Heart left ventricle (tissue), 16 donors: ENCODE measurements around the gene VPS35L. TPM values are rescaled to one million over a fixed set of nuclear protein-coding genes. Genes with fewer than 3 reads are reported as not detected.

Source experiments
- ATAC-seq, 4 donors: fragments of 200-7000 bp; cut with Tn5 transposase; one replicate each; pipeline ENCODE4 v1.9.1; 2020 to 2022; ENCODE audit warnings: moderate library complexity in 4 of 4, mild to moderate bottlenecking in 3 of 4, moderate number of reproducible peaks in 1 of 4
- DNase-seq, 5 donors: peaks; one replicate each; pipeline ENCODE4 v3.0.0-alpha.2; 2020
- H3K27ac ChIP-seq, 12 donors: fragments of 200-600 bp; sonication (generic) in 4 of 12; one replicate each; pipeline versions ENCODE4 v1.5.0 to v1.8.0; 2016 to 2022; ENCODE audit warnings: mild to moderate bottlenecking in 2 of 12
- H3K27me3 ChIP-seq, 9 donors: fragments of 200-600 bp; sonication (generic) in 2 of 9; one replicate each; pipeline versions ENCODE4 v1.5.1 to v1.8.0; 2016 to 2022; ENCODE audit warnings: mild to moderate bottlenecking in 3 of 9
- H3K36me3 ChIP-seq, 9 donors: fragments of 200-600 bp; sonication (generic) in 2 of 9; one replicate each; pipeline versions ENCODE4 v1.5.0 to v1.8.0; 2018 to 2022; ENCODE audit warnings: mild to moderate bottlenecking in 2 of 9
- H3K4me1 ChIP-seq, 12 donors: fragments of 200-600 bp; sonication (generic) in 4 of 12; one replicate each; pipeline versions ENCODE4 v1.5.0 to v1.8.0; 2016 to 2022; ENCODE audit warnings: mild to moderate bottlenecking in 3 of 12
- H3K4me3 ChIP-seq, 12 donors: fragments of 200-600 bp; sonication (generic) in 4 of 12; one replicate each; pipeline versions ENCODE4 v1.5.0 to v1.8.0; 2017 to 2022; ENCODE audit warnings: mild to moderate bottlenecking in 9 of 12, moderate library complexity in 4 of 12
- H3K9me3 ChIP-seq, 12 donors: fragments of 200-600 bp; sonication (generic) in 4 of 12; one replicate each; pipeline versions ENCODE4 v1.5.0 to v1.8.0; 2016 to 2022; ENCODE audit warnings: mild to moderate bottlenecking in 1 of 12
- POLR2A ChIP-seq, 2 donors: fragments of 450-650 bp; IDR thresholded peaks; one replicate each; pipeline ENCODE4 v1.6.1; 2017; ENCODE audit warnings: antibody characterized with exemption in 2 of 2, mild to moderate bottlenecking in 2 of 2, moderate library complexity in 2 of 2
- WGBS, 4 donors: extraction: QIAGEN DNeasy Blood & Tissue Kit in 2 of 4; methylation state at CpG; one replicate each; pipeline versions ENCODE4 v1.1.5 to v1.1.7; 2013 to 2018; 5-methylcytosine and 5-hydroxymethylcytosine counted together
- intact Hi-C, 10 donors: fragments of 100-400 bp; cut with DNase I; formaldehyde crosslinking; loops; one replicate each; pipeline versions ENCODE4 v1.11.1 to v1.14.2; 2022
- polyA plus RNA-seq, 2 donors: library from polyadenylated mRNA; stranded (reverse); fragments of 200-250 nt; gene quantifications; one replicate each; pipeline ENCODE4 v1.2.3, GENCODE V29; 2013
- total RNA-seq, 9 donors: library from RNA; depleted of rRNA in 2 of 9; stranded (reverse); fragments of >200 nt in 2 of 9; fragmentation: NEBNext Ultra II Directional in 3 of 9; extraction: Animal tissue kit (Norgen Biotek cat#: 25700) in 3 of 9; gene quantifications; one replicate each; pipeline versions ENCODE4 v1.1.0 to v1.2.4, GENCODE V29; 2016 to 2023
- TF ChIP-seq, protein P1 (sequence below), 12 donors: fragments of 200-600 bp; sonication (generic) in 4 of 12; IDR thresholded peaks; one replicate each; pipeline versions ENCODE4 v1.5.0 to v1.8.0; 2018 to 2022; ENCODE audit warnings: antibody characterized with exemption in 12 of 12, mild to moderate bottlenecking in 5 of 12
- donor health status: ischemic (EF 13 %, LVEDD 7.1; RV severe dilation, severe dysfunction).
- donor health status: healthy with polysubstance abuse.
- donor health status: DM: no; HTN: yes; CAD: no.
- donor health status: DM: no; HTN: no; CAD: no.
- donor health status: ischemic (EF 25% LVEDD 6.9; RV normal size, moderate dysfunction).
- donor health status: ischemic (EF 25% LVEDD 5.7; RV mildly dilated, moderate dysfunction).
- donor health status: healthy.
- donor health status: DM: yes; HTN: yes; CAD: no.
- donor health status: ischemic (EF 35%, LVEDD 5.7; RV mildly dilated, moderate dysfunction).
- donor health status: nonischemic (EF 11% LVEDD 7.7; RV severe dilation, severe dysfunction).
- donor health status: DM: yes; HTN: yes; CAD: no.
- donor health status: PGD.
- donor health status: ischemic (EF 29% LVEDD 5.4; RV normal size, mild dysfunction).
- donor health status: nonischemic (EF 23%, LVEDD 6.1; RV moderate dilation, normal function).

The VPS35L gene
- total and polyA plus RNA-seq, 11 donors, result 13.7 to 47.3 (median 24.4) TPM

DNA sequence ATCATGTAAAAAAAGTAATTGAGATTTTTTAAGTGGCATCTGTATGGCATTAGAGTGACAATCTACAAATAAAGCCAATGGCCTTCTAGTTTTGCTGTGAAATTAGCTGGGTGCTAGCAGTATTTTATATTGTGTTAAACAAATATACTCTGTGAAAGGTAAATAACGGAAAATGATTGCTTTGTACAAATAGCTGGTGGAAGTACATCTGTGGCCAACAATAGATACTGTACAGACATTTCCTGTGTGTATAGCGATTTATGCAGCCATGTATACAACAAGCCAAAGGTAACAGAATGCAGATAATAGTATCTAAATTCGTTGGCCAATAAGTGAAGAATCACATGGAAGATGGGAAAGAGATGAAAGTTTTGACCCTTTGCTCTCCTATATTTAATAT is 189.2 kb downstream of the VPS35L start:
- no peaks in the 10 kb centered on the region for H3K36me3 ChIP-seq
- no peak for ATAC-seq
- 79 to 85% (median 81%) methylated on average over 3 of the region's 3 CpGs for WGBS, 4 donors
- H3K4me3 ChIP-seq, result no peak overlapping the region
- peaks cover 0 to 36% (median 12%) of the 10 kb centered on the region in 12 donors for H3K4me1 ChIP-seq
- no peak overlapping the region for H3K27ac ChIP-seq
- TF ChIP-seq, protein P1, sequence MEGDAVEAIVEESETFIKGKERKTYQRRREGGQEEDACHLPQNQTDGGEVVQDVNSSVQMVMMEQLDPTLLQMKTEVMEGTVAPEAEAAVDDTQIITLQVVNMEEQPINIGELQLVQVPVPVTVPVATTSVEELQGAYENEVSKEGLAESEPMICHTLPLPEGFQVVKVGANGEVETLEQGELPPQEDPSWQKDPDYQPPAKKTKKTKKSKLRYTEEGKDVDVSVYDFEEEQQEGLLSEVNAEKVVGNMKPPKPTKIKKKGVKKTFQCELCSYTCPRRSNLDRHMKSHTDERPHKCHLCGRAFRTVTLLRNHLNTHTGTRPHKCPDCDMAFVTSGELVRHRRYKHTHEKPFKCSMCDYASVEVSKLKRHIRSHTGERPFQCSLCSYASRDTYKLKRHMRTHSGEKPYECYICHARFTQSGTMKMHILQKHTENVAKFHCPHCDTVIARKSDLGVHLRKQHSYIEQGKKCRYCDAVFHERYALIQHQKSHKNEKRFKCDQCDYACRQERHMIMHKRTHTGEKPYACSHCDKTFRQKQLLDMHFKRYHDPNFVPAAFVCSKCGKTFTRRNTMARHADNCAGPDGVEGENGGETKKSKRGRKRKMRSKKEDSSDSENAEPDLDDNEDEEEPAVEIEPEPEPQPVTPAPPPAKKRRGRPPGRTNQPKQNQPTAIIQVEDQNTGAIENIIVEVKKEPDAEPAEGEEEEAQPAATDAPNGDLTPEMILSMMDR (IDR thresholded peaks at IDR 0.05), result no peak
- TF ChIP-seq POLR2A (IDR thresholded peaks at IDR 0.05), result no peak
- DNase-seq, result no peak
- H3K27me3 ChIP-seq, result no peaks in the 10 kb centered on the region
- intact Hi-C loops, result no loop called here
- no peaks in the 10 kb centered on the region for H3K9me3 ChIP-seq

DNA sequence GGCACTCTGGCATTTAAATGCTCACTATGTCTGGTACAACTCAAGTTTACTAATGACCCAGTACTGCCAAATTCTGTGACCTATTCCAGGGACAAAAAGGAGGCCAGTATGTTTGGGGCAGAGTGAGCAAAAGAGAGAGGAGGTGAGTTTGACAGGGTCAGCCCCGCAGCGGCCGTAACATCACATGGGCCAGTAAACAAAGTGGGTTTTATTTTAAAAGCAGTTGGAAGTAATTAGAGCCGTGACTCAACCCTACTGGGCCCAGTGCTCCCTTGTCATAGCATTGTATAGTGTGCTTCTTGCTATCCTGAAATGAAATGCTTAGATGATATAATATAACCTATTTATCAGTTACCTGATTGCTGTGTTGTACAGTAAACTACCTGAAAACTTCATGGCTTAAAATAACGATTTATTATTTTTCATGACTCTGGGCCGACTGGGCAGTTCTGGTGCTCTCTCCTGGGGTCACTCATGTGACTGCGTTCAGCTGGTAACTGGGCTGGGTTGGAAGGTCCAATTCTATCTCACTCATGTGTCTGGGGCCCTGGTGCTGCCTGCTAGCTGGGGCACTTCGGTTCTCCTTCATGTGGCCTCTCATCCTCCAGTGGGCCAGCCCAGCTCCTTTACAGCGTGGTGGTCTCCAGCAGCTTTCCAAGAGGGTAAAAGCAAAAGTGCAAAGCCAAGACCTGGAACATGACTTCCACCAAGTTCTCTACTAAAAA is 189.9 kb downstream of the VPS35L start:
- no peaks in the 10 kb centered on the region for H3K27me3 ChIP-seq
- 94 to 97% (median 95%) methylated on average over 9 of the region's 9 CpGs for WGBS, 4 donors
- TF ChIP-seq, protein P1 (IDR thresholded peaks at IDR 0.05), result no peak
- TF ChIP-seq POLR2A (IDR thresholded peaks at IDR 0.05), result no peak
- intact Hi-C loops, result no loop called here
- no peaks in the 10 kb centered on the region for H3K9me3 ChIP-seq
- no peak overlapping the region for H3K4me3 ChIP-seq
- peaks cover 0 to 40% (median 18%) of the 10 kb centered on the region in 12 donors for H3K4me1 ChIP-seq
- H3K27ac ChIP-seq, result peak overlapping the region in 1 of 12 donors; percentile 40
- ATAC-seq, result no peak
- DNase-seq, result no peak
- H3K36me3 ChIP-seq, result no peaks in the 10 kb centered on the region

DNA sequence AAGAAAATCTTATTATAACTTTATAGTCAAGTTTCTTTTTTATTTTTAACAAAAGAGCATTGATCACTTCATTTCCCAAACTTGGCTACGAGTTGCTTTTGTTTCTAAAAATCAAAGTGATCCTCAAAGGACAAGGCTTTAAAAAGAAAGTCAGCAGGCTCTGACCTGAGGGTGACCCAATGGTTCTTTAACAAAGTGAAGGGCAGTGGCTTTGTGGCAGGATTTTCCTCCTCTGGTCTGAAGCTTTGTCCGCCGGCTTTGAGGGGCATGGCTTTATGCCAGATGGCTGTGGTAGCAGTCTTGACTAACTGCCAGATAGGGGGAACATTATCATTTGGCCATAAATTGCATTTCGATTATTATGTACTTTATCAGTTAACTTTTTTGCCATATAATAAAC is 191.1 kb downstream of the VPS35L start:
- Histone ChIP-seq H3K27ac (peak overlapping the region in 6 of 12 donors; percentile 20 to 44 (median 31)), H3K4me1 (peaks cover 0 to 51% (median 19%) of the 10 kb centered on the region in 12 donors), H3K4me3 (no peak overlapping the region), H3K9me3 (no peaks in the 10 kb centered on the region), H3K36me3 (no peaks in the 10 kb centered on the region), H3K27me3 (no peaks in the 10 kb centered on the region)
- ATAC-seq (peak in 2 of 4 donors; percentile 36 to 45), DNase-seq (peak in 2 of 5 donors; percentile 23 to 29)
- no peak for TF ChIP-seq POLR2A (IDR thresholded peaks at IDR 0.05)
- TF ChIP-seq, protein P1 (IDR thresholded peaks at IDR 0.05), result no peak
- intact Hi-C loops, result no loop called here
- WGBS, 4 donors, result 25 to 36% (median 32%) methylated on average over 4 of the region's 4 CpGs

DNA sequence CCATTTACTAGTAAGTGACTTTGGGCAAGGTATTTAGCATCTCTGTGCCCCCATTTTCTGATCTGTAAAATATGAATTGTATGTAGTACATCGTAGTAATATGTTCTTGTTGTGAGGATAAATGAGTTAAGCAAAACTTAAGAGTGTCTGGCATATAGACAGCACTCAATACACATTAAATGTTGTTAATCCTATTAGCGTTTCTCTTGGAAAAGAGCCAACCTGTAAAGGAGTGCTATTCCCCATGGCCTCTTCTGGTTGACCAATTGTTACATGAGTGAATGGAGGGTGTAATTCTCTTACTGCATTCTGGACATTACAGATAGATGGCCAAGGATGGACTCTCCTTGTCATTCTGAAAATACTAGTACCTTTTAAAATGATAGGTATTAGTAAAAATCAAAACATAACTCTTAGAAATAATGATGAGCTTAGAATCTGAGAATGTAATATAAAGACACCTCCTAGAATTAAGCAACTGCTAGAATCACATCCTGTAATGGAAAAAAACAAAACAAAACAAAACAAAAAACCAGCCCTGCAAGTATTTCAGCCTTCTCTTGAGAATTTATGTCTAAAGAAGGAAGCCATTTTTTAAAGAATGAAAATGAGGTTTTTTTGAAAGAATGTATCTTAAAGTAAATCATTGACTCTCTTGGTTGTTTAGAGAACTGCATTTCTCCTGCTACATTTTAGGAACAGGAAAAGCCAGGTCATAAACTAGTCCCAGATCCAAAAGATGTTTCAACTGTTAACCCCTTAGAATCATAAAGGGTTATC is 193.1 kb downstream of the VPS35L start:
- Histone ChIP-seq H3K27me3 (no peaks in the 10 kb centered on the region), H3K4me3 (no peak overlapping the region), H3K27ac (peak overlapping the region in 5 of 12 donors; percentile 20 to 46 (median 33)), H3K9me3 (no peaks in the 10 kb centered on the region), H3K36me3 (no peaks in the 10 kb centered on the region), H3K4me1 (peaks cover 0 to 71% (median 28%) of the 10 kb centered on the region in 12 donors)
- ATAC-seq (no peak), DNase-seq (no peak)
- WGBS, 4 donors, result 53 to 55% (median 54%) methylated on average over 2 of the region's 2 CpGs
- intact Hi-C loops, result no loop called here
- no peak for TF ChIP-seq POLR2A (IDR thresholded peaks at IDR 0.05)
- TF ChIP-seq, protein P1 (IDR thresholded peaks at IDR 0.05), result no peak
